ENCODE results near the gene NUB1. TPM values are rescaled to one million over a fixed set of nuclear protein-coding genes. Genes with fewer than 3 reads are reported as not detected.

Gene NUB1
- polyA plus RNA-seq, 5 donors: 61.7 to 86.9 (median 80.2) TPM

DNA sequence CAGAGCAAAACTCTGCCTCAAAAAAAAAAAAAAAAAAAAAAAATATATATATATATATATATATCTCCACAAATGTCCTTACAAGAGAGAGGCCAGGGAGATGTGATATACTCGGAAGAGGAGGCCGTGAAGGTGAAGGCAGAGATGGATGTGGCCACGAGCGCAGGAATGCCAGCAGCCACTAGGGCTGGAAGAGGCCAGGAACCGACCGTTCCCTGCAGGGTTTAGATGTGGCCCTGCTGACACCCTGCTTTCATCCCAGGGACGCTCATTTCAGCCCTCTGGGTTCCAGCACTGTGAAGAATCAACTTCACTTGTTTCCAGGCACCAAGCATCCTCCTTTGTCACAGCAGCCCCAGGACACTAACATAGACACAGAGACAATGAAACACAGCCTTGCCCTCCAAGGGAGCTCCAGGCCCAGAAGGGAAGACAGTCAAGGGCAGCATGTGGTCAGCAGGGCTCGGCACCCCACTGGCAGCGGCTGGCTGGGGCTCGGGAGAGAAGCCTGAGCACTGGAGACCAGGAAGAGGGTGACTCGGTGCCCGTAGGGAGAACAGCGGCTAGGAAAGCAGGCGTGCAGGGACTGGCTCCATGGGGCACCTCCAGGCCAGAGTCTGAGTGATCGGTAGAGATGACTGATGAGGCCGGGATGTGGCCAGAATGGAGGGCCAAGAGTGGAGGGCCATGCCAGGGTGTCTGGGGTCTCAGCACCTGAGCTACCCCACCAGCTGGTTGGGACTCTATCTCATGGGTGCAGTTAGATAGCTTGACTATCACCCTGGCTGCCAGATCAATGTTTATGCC lies 60.6 kb downstream of the NUB1 start:
- DNase-seq: no peak

DNA sequence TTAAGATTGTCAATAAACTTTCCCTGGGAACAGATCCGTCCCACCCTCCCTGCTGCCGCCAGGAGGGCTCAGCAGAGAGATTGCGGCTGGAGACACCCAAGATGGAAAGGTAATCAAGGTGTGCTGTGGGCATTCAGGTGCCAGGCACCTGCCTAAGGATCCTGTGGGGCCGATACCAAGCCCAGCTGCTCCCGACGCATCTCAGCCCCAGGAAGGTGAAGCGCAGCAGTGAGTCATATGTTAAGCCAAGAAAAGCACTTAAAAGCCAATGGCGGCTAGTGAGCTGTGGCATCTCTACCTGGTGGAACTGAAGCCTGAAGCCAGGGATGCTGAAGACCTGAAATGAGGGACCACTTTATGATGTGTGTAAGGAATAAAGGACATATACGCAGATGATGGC lies 62.2 kb downstream of the NUB1 start:
- DNase-seq: no peak

DNA sequence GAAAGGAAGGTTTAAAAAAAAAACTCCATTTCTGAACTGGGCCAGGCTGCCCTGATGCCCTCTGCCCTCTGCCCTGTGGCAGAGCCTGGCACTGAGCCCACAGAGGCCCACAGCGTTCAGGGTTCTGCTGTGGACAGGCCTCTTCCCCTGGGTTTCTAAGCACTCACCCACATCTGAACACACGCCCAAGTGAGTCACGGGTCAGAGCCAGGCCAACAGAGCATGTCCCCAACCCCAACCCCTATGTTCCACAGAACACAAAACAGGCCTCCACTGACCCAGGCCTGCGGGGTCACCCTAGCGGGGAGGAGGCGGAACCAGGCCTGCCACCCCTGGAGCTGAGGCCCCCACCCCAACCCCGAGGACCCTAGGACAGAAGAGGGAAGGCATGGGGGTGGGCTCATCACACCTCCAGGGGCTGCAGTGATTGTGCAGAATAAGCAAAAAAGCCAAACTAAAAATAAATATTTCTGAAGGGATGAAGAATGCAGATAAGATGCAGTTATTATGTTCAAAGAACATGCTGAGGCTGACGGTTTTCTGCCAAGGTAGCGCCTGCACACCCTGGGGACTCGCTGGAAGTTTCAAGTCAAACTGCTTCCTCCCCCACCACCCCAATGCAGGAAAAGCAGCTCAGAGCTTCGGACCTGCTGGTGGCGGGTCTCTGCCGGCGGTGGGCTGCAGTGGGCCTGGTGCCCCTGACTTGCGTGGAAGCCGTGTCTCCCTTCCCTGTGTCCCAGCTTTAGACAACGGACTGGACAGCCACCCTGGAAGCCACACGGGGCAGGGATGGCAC lies 62.8 kb downstream of the NUB1 start:
- no peak for DNase-seq

DNA sequence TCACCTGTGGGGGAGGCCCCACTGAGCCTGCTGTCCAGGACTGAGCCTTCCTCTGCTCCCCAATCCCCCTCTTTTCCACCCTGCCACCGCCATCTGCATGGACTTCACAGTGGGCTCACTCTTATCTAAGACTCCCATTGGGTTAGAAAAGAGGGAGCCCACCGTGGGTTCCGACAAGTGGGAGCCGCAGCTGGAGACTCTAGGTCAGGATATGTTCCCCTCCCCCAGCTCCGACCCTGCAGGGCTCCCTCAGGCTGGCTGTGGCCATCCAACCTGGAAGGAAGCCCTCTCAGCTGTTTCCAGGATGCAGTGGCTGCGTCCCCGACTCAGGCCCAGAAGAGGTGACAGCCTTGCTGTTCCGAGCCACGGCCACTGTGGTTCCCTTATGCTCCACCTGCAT lies 63.4 kb downstream of the NUB1 start:
- no peak for DNase-seq

DNA sequence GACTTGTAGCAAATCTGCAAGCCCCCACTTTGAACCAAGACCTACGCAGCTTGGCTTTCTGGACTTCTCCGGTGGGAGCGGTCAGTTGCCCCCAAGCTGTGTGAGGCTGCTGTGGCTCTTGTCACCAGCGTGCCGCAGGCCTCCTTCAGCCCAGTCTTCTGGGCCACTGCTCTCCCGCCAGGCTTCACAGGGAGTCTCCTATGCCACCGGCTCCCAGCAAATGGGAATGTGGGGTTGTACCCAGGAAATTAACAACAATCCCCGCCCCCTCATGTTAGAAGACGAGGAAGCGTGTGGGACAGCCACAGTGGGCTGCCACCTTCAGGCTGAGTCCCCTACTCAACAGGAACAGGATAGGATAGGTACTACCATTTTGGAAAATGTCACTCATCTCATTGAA lies 64.0 kb downstream of the NUB1 start:
- no peak for DNase-seq

DNA sequence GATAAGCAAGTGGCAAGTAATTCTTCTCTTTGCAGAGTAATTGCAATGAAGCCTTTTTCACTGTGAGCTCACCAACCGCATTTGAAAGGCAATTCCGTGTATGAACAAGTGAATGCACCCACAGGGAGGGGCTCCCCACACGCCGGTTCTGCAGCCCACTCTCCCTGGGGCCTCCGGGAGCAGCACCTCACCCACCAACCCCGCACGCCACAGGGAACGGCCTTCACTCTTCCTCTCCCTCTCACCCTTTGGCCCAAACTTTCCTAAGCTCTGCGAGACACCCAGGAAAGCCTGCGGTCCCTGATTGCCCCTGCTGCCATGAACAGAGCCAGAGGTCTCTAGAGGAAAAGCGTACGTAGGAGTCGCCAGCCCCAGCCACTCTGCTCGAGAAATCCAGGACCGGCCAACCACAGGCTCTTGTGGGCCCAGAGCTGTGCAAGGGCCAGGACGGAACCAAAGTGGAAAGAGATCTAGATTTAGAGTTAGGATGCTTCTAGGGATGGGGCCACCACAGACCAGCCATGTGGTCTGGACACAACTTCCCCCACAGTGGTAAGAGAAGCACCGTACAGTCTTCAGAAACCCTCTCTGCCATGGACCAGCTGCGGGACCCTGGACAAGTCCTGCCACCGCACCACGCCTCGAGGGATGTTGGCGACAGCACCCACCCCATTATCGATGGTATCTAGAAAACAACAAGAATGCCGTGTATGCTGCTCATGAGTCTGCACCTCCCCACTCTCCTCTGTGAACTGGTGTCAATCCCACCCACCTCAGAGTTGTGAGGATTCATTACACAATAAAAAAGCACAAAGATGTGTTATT lies 64.7 kb downstream of the NUB1 start:
- no peak for DNase-seq

DNA sequence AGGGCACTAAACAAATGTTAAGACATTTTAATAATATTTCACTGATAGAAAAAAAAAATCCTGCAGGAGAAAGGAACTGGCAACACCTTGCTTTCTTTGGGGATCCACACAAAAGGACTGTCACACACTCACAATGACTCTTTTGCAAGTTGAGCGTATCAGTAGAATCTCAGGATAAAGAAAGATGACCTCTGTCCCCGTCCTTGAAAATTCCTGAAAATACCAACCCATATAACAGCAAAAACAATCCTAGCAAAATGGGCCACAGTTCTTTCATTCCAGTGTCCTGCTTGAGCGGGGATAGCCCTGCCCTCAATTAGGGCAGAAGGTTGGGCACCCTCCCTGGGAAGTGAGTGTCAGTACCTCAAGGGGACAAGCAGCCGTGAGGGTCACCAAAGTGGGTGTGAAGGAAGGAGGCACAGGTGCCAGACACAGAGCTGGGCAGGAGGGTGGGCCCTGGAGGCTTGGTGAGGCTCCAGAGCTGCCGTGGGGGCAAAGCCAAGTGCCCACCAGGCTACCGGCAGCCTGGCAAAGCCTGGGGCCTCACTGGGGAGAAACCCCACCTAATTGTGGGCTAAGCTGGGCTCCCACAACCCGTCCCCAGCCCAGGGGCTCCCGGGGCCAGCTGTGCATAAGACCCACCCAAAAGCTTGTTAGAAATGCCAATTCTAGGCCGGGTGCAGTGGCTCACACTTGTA lies 65.4 kb downstream of the NUB1 start:
- no peak for DNase-seq

DNA sequence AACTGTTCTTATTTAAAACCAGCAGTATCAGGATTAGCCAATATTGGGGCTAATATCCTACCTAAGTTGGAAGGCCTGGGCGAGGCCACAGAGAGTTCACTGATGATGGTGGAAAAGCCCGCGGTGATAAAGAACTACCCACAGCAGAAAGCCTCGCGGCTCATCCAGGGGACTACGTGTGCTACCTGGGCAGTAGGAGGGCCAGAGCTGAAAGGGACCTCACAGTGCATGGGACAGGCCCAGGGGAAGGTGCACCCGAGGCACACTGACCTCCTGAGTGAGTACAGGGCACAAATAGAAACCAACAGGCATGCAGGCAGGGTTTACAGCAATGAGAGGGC lies 66.9 kb downstream of the NUB1 start:
- DNase-seq: no peak

DNA sequence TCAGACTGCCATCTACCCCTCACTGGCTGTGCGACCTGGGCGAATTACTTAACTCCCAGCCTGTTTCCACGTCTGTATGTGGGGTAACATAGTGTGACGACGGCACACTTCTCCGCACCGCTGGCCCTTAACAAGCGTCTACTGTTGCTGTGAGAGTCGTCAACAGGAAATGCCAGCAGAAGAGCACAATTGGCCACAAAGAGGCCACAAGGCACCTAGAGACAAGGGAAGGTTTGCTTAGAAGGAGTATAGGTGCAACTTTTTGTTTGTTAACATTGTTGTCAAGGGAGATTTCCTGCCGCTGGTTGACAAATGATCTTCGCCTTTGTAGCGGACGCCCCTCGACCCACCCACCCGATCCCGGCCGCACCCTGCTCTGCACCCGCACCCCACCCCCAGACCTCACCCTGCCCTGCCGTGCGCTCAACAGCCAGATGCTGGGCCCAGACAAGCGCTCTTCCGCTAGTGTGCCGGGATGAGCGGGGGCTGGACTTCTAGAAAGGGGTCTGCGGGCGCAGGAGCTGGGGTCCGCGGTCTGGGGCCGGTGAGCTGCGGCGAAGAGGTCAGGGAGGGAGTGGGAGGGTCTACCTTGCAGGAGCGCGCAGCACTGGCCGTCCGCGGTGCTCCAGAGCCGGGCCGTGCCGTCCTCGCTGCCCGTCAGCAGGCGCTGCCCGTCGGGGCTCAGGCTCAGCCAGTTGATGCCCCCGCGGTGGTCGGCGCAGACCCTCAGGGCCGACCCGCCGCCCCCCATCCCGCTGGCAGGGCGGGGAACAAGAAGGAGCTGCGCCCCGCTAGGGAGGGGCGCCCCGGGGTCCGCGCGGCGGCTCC lies 67.4 kb downstream of the NUB1 start:
- DNase-seq: no peak

DNA sequence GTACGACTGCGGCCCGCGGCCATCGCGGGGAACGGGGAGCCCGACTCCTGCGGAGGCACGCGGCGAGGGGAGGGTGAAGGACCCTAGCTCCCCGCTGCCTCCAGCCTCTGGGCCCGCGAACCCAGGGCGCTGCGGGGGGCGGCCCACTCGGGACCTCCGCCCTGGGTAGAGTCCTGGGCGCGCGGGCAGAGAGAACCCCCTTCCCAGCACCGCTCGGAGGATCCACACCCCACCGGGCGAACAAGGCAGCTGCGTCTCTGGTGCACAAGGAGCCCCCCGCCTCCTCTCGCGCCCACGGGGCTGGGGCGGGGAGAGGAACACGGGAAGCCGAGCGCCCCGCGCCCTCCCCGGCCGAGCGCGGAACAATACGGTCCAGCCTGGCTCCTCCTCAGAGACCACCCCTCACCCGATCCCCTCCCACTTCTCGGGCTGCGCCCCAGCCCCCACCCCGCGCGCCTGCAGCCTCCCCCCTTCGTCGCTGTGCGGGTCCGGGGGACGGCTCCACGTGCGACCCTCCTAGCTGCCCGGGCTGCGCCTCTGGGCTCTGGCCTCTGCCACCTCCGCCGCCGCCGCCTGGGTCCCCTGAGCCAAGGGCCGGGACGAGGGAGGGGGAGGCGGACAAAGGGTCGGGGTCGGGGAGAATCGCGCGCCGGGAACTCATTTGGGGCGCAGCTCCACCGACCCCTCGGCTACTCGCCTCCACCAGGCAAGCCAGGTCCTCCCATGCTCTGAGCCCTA lies 68.2 kb downstream of the NUB1 start, which contains the start of gene WDR86:
TSS of gene WDR86 (minus strand) at position 372 of the 738 bp plus-strand sequence. CDS start 449 bp downstream, outside the sequence.
- peak in 1 of 2 donors; percentile 70 for DNase-seq

DNA sequence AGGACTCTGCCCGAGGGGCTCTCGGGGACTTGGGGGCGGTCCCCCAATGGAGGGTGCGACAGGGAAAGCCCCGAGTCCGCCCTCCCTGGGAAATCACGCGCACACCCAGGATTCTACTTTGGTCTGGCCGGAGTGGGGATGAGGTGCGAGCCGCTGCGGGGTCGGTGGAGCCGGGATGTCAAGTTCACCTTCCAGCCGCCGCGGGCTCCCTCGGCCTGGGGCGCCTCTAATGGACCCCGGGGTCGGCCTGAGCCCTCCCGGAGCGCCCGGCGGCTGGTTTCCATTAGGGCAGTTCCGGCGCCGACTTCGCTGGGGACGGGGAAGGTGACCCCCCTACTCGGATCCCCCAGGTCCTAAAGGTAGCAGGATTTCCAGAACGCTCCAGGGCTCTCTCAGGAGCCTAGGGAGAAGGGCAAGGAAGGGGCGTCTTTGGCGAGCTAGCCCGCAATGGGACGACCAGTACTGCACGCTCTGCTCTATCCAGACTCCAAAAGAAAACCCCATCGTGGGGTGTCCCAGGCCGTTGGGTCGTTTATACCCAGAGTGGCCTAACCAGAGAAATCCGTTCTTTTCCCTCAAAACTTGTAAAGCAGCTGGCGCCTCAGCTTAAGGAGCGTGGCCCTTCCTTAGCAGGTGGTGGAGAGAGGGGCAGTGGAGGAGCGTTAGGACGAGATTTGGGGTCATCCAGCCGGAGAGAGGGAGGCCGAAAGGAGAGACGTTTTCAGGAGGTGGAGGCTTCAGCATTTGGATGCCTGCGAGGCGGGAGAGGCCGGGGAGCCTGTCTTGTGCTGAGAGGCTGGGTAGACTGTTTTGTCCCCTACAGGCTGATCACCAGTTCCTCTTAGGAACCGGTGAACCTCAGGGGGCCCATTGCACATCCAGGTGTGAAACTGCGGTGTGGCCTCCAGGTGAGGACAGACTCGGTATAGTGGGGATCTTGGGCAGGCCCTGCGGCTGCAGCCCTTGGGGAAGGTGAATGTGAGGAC lies 69.1 kb downstream of the NUB1 start:
- no peak for DNase-seq

DNA sequence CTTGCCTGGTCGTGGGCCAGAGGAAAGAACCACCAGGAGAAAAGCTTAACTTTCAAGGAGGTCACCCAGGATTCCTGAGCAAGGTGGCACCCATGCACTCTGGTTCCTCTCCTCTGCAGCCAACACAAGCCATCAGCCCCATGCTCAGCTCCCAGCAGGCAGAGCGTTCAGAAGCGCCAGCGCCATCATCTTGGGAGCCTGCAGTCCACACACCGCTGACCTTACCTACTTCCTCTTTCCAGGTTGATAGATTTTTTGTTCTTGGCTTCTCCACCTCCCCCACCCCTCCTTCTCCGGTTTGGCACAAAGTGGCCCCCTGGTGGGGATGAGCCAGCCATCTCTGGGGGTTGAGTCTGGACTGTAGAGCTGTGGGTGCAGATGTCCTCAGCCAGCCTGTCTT lies 69.9 kb downstream of the NUB1 start:
- DNase-seq: no peak

DNA sequence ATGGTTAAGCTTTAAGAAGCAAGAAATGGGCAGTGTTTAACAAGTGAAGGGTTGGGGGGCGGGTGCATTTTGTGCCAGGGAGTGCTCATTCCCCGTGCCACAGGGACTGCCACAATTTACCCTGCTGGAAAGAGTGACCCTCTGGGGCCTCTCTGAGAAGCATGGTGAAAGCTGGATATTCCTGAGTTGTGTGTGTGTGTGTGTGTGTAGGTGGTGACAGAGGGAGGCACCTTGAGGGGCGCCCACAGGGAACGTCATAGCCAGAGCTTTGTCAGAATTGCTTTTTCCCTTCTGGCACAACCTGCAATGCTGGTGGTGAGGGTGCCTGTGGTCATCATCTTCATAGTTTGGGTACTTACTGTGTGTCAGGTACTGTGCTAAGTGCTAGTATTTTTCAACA lies 70.7 kb downstream of the NUB1 start:
- no peak for DNase-seq

DNA sequence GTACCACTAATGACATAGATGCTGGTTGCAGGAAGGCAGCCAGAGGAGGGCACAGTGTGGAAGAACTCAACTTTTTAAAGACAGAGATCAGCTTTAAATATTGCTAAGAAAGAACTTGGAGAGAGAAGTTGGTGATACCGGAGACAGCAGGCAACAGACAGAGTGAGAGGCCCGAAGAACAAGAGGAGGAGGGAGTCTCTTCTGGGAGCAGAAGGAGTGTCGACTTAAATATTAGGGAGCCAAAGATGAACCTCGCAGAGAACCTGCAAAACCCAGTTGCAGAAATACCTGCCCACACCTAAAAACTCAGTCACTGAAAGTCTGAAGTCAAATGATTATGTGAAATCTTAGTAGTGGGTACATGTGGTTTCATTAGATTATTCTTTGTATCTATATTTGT lies 71.6 kb downstream of the NUB1 start:
- DNase-seq: no peak

DNA sequence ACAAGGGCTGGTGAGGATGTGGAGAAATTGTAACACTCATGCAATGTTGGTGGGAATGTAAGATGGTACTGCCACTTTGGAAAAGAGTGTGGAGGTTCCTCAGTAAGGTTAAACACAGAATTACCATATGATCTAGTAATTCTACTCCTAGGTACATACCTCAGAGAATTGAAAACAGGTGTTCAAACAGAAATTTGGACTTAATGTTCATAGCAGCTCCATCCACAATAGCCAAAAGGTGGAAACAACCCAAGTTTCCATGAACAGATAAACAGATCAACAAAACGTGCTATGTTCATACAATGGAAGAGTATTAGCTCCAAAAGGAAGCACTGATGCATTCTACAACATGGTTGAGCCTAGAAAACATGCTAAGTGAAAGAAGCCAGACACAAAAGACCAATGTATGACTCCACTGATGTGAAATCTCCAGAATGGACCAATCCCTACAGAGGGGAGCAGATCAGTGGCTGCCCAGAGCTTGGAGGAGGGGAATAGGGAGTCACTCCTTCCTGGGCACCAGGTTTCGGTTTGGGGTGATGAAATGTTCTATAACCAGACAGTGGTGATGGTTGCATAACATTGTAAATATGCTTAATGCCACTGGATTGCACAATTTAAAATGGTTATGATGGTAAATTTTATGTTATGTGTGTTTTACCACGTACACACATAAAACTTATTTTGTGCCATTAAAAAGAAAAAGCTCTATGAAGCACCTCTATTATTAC lies 73.9 kb downstream of the NUB1 start:
- no peak for DNase-seq

DNA sequence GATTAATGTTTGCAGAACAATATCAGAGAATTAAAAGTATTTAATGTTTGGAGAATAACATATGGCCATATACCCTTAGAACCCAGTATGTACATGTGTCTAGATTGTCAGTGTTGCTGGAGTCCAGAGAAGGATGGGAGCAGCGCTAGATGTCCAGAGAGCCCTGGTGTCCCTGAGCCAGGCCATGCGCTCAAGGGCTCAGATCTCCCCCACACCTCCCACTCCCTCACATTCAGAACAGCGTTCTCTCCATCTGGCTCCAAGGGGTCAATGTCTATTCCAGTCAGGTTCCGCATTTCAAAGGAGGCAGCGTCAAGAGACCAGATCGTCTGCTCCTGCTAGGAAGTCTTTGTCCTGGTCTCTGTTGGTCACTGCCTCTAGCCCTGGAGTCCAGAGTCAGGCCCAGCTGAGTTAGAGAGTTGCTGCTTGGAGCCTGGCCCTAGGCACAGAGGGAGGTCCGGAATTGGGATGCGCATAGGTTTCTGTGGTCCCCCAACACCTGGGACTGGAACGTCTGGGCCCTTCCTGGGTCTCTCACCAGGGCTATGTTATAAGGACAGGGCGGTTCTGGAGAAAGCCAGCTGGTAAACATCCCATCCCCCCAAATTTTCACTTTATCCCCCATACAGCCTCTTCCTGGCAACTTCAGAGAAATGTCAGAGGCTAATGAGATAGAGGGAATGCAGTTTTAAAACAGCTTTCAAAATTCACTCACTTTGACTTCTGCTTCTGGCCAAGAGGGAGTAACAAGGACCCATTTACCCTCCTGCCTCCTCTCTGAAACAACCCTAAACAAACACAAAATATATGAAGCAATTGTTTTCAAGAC lies 74.7 kb downstream of the NUB1 start:
- no peak for DNase-seq

DNA sequence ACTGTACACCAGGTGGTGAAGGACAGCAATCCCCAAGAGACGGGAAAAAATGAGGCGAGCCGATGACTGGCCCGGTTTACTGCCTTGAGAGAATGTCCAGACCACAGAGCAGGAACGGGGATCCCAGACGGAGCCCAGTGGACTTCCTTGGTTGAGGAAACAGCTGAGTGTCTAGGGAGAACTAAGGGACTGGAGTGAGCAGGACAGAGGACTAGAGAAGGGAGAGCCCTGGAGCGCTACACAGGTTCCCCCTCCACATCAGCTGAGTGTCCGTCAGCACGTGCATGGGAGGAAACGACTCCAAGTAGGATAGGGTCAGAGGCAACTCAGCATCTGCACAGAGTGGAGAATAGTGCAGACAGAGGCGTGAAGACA lies 75.3 kb downstream of the NUB1 start:
- DNase-seq: no peak

Measured in right lung (tissue), 5 donors.